Measurements from ENCODE around the gene ZNF185.
A peak's percentile ranks its signal among the peaks of the same experiment; 100 is the strongest.

Gene ZNF185

DNA sequence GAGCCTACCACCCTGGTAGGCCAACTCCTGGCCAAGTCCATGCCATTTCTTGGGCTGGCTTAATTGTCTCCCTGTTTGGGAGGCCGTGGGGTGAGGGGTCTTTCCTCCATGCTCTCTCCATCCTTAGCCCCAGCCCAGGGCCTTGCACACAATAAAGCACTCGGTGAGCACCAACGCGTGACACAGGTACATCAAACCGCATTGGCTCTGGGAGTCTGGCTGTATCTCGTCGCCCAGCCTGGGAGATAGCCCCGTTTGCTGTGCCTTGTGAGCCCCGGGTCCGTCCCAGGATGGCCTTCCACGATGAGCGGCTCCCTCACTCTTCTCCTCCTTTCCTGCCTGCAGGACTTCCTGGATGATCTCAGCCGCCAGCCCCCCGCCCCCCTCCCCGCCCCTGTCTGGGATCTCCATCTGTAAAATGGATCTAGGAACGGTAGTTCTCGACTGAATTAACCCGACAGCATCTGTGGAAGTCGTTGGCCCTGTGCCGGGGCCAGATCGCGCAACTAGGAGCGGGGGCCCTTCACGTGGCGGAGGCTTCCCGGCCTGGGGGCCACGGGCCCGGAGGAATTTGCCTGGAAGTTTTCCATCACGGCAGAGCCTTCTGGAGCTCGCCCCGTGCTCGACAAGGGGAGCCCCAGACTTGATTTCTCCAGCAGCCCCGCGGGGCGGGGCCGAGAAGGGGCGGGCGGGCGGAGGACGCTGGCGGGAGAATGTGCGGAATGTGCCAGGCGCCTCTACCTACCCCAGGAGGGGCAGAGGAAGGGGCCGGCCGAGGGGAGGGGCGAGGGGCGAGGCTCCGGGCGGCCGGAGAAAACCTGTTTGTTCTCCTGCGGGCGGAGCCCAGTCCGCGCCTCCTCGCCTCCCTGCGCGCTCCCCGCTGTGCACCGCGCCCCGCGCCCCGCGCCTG lies at the start of gene ZNF185:
Gene ZNF185, plus strand, starts transcription at position 846 of the 910 bp plus-strand sequence. CDS start 16,423 bp downstream, outside the sequence.
- H3K36me3 ChIP-seq (ENCODE audit: insufficient read depth, low read length), result no peaks in the 10 kb centered on the region
- peaks cover 53% of the 10 kb centered on the region for H3K4me1 ChIP-seq (ENCODE audit: insufficient read depth, low read length)
- peak within 1 kb of the TSS; percentile 63 for H3K9ac ChIP-seq (ENCODE audit: low read depth, low read length)
- H3K9me3 ChIP-seq (ENCODE audit: control insufficient read depth, insufficient read depth, low read length), result no peaks in the 10 kb centered on the region

GRCh38 chrX:152850465-152850864 lies 47.4 kb upstream of the ZNF185 start:
- Histone ChIP-seq H3K9ac (ENCODE audit: low read depth, low read length) (no peak overlapping the region), H3K4me1 (ENCODE audit: insufficient read depth, low read length) (no peaks in the 10 kb centered on the region), H3K36me3 (ENCODE audit: insufficient read depth, low read length) (peaks cover 5% of the 10 kb centered on the region; the same call in 1 of the 2 replicates), H3K9me3 (ENCODE audit: control insufficient read depth, insufficient read depth, low read length) (no peaks in the 10 kb centered on the region)

GRCh38 chrX:152853986-152854385 lies 43.9 kb upstream of the ZNF185 start:
- Histone ChIP-seq H3K9me3 (ENCODE audit: control insufficient read depth, insufficient read depth, low read length) (no peaks in the 10 kb centered on the region), H3K4me1 (ENCODE audit: insufficient read depth, low read length) (no peaks in the 10 kb centered on the region), H3K36me3 (ENCODE audit: insufficient read depth, low read length) (peaks cover 5% of the 10 kb centered on the region; the same call in 1 of the 2 replicates), H3K9ac (ENCODE audit: low read depth, low read length) (no peak overlapping the region)

DNA sequence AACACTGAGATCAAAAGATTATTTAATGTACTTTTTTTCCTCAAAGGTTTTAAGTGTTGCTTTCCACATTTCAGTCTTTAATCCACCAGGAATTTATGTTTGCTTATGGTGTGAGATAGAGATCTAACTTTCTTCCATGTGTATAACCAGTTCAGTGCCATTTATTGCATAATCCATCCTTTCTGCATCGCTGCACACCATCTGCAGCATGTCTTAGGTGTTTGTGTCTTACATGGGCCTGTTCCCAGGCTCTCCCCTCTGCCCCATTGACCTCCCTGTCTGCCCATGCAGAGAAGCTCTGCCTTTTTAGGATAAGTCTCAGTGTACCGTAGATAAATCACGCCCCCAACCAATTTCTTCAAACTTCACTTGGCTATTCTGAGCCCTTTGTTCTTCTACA lies 36.8 kb upstream of the ZNF185 start:
- peaks cover 2% of the 10 kb centered on the region; the same call in 1 of the 2 replicates for H3K36me3 ChIP-seq (ENCODE audit: insufficient read depth, low read length)
- no peaks in the 10 kb centered on the region for H3K9me3 ChIP-seq (ENCODE audit: control insufficient read depth, insufficient read depth, low read length)
- no peaks in the 10 kb centered on the region for H3K4me1 ChIP-seq (ENCODE audit: insufficient read depth, low read length)
- H3K9ac ChIP-seq (ENCODE audit: low read depth, low read length), result no peak overlapping the region

DNA sequence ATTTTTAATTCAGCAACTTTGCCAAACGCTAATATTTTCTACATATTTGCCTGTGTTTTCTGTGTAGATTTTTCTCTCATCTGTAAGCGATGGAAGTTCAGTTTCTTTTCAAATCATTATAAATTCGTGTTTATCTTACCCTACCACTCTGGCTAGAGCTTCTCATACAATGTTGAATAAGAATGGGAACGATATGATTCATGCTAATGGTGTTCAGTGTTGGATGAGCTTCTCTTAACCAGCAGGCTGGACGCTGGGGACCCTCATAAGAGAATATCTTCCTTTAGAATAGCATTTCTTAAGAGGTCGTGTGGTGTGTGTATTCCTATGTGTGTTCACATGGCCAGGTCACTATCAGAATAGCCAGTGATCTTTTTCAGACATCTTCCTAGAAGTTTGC lies 36.0 kb upstream of the ZNF185 start:
- H3K4me1 ChIP-seq (ENCODE audit: insufficient read depth, low read length), result no peaks in the 10 kb centered on the region
- H3K9ac ChIP-seq (ENCODE audit: low read depth, low read length), result no peak overlapping the region
- H3K36me3 ChIP-seq (ENCODE audit: insufficient read depth, low read length), result peaks cover 2% of the 10 kb centered on the region; the same call in 1 of the 2 replicates
- H3K9me3 ChIP-seq (ENCODE audit: control insufficient read depth, insufficient read depth, low read length), result no peaks in the 10 kb centered on the region

DNA sequence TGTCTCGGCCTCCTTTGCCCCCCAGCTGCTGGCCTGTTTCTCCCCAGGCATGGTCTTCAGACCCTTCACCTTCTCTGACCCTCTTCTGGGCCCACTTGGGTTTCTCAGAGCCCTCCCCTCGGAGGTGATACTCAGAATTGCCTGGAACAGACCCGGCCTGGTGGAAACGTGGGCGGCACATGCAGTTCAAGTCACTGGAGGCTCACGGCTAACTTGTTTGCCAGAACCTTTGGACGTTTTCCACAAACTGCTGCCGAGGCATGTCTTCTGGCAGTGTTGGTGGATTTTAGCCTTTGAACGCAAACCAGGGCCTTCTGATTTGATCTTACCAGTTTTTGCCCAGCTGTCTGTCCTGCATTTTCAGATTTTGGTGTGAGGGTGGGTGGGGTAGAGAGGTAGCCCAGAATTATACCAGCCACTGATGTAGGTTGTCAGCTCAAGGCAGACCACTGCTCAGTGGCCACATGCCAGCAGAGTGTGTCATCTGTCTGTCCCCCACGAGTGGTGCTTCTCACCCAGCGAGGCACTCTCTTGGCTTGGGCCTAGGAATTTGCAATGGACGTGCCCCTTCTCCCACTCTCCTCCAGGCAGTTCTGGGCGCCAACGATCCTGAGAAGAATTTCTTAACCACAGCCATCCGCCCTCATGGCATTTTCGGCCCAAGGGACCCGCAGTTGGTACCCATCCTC lies 32.5 kb upstream of the ZNF185 start:
- Histone ChIP-seq H3K9me3 (ENCODE audit: control insufficient read depth, insufficient read depth, low read length) (no peaks in the 10 kb centered on the region), H3K4me1 (ENCODE audit: insufficient read depth, low read length) (no peaks in the 10 kb centered on the region), H3K36me3 (ENCODE audit: insufficient read depth, low read length) (peaks cover 2% of the 10 kb centered on the region; the same call in 1 of the 2 replicates), H3K9ac (ENCODE audit: low read depth, low read length) (no peak overlapping the region)

- Histone ChIP-seq H3K36me3 (ENCODE audit: insufficient read depth, low read length) (peaks cover 2% of the 10 kb centered on the region; the same call in 1 of the 2 replicates), H3K9me3 (ENCODE audit: control insufficient read depth, insufficient read depth, low read length) (no peaks in the 10 kb centered on the region), H3K4me1 (ENCODE audit: insufficient read depth, low read length) (no peaks in the 10 kb centered on the region), H3K9ac (ENCODE audit: low read depth, low read length) (no peak overlapping the region)
Measured at GRCh38 chrX:152866386-152866785, 31.5 kb upstream of the ZNF185 start.

- no peak overlapping the region for H3K9ac ChIP-seq (ENCODE audit: low read depth, low read length)
- no peaks in the 10 kb centered on the region; the same call in 1 of the 2 replicates for H3K36me3 ChIP-seq (ENCODE audit: insufficient read depth, low read length)
- H3K9me3 ChIP-seq (ENCODE audit: control insufficient read depth, insufficient read depth, low read length), result no peaks in the 10 kb centered on the region
- no peaks in the 10 kb centered on the region for H3K4me1 ChIP-seq (ENCODE audit: insufficient read depth, low read length)
Measured at GRCh38 chrX:152869972-152870371, 27.9 kb upstream of the ZNF185 start.

DNA sequence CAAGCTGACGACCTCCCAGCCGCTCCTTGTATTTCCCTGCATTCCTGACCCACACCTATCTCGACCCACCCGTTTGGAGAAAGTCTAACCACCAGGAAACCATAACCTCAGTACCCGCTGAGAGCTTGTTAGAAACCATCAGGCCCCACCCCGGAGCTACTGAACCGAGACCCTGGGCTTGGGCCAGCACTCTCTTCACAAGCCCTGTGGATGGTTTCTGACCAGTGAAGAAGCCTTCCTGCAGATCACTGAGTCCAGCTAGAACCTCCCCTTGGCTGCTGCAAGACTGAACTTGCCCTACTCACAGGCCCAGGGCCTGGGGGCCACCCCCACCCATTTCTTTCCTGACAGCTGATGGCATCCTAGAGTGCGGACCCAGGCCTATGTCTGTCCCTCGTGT lies 26.6 kb upstream of the ZNF185 start:
- no peaks in the 10 kb centered on the region for H3K4me1 ChIP-seq (ENCODE audit: insufficient read depth, low read length)
- no peaks in the 10 kb centered on the region for H3K9me3 ChIP-seq (ENCODE audit: control insufficient read depth, insufficient read depth, low read length)
- H3K36me3 ChIP-seq (ENCODE audit: insufficient read depth, low read length), result no peaks in the 10 kb centered on the region
- H3K9ac ChIP-seq (ENCODE audit: low read depth, low read length), result no peak overlapping the region

DNA sequence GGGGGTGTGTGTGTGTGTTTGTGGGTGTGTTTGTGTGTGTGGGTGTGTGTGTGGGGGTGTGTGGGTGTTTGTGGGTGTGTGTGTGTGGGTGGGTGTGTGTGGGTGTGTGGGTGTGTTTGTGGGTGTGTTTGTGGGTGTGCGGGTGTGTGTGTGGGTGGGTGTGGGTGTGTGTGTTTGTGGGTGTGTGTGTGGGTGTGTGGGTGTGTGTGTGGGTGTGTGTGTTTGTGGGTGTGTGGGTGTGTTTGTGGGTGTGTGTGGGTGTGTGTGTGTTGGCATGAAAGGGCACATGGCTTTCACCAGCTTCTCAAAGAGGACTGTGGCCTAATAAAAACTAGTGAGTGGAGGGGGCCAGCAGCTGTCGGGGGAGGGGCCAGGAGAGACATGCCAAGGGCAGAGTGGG lies 25.3 kb upstream of the ZNF185 start:
- Histone ChIP-seq H3K36me3 (ENCODE audit: insufficient read depth, low read length) (no peaks in the 10 kb centered on the region), H3K9ac (ENCODE audit: low read depth, low read length) (no peak overlapping the region), H3K4me1 (ENCODE audit: insufficient read depth, low read length) (no peaks in the 10 kb centered on the region), H3K9me3 (ENCODE audit: control insufficient read depth, insufficient read depth, low read length) (no peaks in the 10 kb centered on the region)

- Histone ChIP-seq H3K4me1 (ENCODE audit: insufficient read depth, low read length) (no peaks in the 10 kb centered on the region), H3K9ac (ENCODE audit: low read depth, low read length) (no peak overlapping the region), H3K36me3 (ENCODE audit: insufficient read depth, low read length) (no peaks in the 10 kb centered on the region), H3K9me3 (ENCODE audit: control insufficient read depth, insufficient read depth, low read length) (no peaks in the 10 kb centered on the region)
Measured at GRCh38 chrX:152873361-152873760, 24.5 kb upstream of the ZNF185 start.

DNA sequence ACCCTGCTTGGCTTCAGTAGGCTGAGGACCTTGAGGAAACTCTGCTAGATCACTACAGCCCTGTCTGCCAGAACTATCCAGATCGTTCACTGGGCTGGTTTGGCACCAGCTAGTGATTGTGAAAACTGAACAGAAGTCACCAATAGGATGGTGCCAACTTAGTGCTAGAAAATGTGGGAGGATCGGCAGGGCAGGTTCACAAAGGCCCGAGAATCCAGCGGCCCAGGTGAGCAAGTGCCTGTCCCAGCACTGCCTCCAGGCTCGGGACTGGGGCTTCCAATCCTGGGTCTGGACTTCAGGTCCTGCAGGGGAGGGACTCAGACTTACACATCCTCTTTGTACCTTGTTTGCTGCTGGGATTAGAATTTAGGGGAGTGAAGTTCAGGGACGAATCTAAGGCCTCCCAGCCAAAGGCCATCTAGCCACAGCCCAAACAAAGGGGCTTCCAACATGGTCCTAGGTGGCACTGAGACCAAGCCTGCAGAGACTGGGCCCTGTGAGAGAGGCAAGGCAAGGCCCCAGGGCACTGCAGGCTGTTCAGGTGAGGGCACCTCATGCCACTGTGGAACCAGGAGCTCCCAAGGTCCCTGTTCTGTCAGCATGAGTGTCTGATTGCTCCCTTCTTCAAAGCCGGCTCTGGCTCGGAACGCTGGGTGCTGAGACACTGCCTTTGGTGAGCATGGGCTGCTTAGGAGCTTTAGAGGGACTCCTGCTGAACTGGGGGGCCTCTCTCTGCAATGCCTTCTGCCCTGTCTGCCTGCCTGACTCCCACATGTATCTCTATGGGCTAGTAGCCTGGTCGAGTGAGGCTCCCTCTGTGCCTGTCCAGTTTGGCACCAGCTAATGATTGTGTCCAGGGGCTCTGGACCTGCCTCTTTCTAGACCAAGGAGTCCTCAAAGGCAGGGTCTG lies 20.7 kb upstream of the ZNF185 start:
- H3K4me1 ChIP-seq (ENCODE audit: insufficient read depth, low read length), result no peaks in the 10 kb centered on the region
- H3K9me3 ChIP-seq (ENCODE audit: control insufficient read depth, insufficient read depth, low read length), result no peaks in the 10 kb centered on the region
- H3K9ac ChIP-seq (ENCODE audit: low read depth, low read length), result no peak overlapping the region
- no peaks in the 10 kb centered on the region for H3K36me3 ChIP-seq (ENCODE audit: insufficient read depth, low read length)

GRCh38 chrX:152878976-152879755 lies 18.7 kb upstream of the ZNF185 start:
- H3K9me3 ChIP-seq (ENCODE audit: control insufficient read depth, insufficient read depth, low read length), result no peaks in the 10 kb centered on the region

More at GRCh38 chrX:152878976-152879755, 18.7 kb upstream of the ZNF185 start:
- Histone ChIP-seq H3K4me1 (ENCODE audit: insufficient read depth, low read length) (no peaks in the 10 kb centered on the region; the same call in 1 of the 2 replicates), H3K9ac (ENCODE audit: low read depth, low read length) (no peak overlapping the region), H3K36me3 (ENCODE audit: insufficient read depth, low read length) (no peaks in the 10 kb centered on the region)
